Tibial artery (tissue), 4 donors: Measurements from ENCODE around the gene ADARB2.
A peak's percentile ranks its signal among the peaks of the same experiment; 100 is the strongest.

Source experiments
- DNase-seq, 2 donors: peaks; one replicate each; pipeline ENCODE4 v3.0.0-alpha.2; 2019
- H3K27ac ChIP-seq, 2 donors: fragments of 200-600 bp; sonication (generic) in 1 of 2; 1 replicate in 1 of 2; 2 replicates in 1 of 2; pipeline ENCODE4 v1.5.1; 2018 to 2019; ENCODE audit warnings: mild to moderate bottlenecking in 1 of 2
- H3K27me3 ChIP-seq, 2 donors: fragments of 200-600 bp; sonication (generic) in 1 of 2; one replicate each; pipeline versions ENCODE4 v1.5.1 to v1.6.0; 2016 to 2019
- H3K36me3 ChIP-seq, 3 donors: fragments of 200-600 bp; sonication (generic) in 2 of 3; one replicate each; pipeline ENCODE4 v1.5.1; 2016 to 2019; ENCODE audit warnings: mild to moderate bottlenecking in 2 of 3
- H3K4me1 ChIP-seq, 4 donors: fragments of 200-600 bp; sonication (generic) in 2 of 4; 1 replicate in 3 of 4; 2 replicates in 1 of 4; pipeline ENCODE4 v1.5.1; 2016 to 2019
- H3K4me3 ChIP-seq, 2 donors: fragments of 200-600 bp; sonication (generic) in 1 of 2; 1 replicate in 1 of 2; 2 replicates in 1 of 2; pipeline ENCODE4 v1.5.1; 2018 to 2019; ENCODE audit warnings: mild to moderate bottlenecking in 2 of 2
- H3K9me3 ChIP-seq, 3 donors: fragments of 200-600 bp; sonication (generic) in 1 of 3; one replicate each; pipeline ENCODE4 v1.5.1; 2016 to 2019
- intact Hi-C: fragments of 100-400 bp; cut with DNase I; formaldehyde crosslinking; loops from one replicate; pipeline ENCODE4 v1.15.0; 2023; ENCODE audit warnings: low total_unique reads
- TF ChIP-seq, protein P1 (sequence below), 2 experiments: fragments of 200-600 bp in 1 of 2; fragments of 450-650 bp in 1 of 2; IDR thresholded peaks; one replicate each; pipeline ENCODE4 v1.5.1; 2017 to 2019; ENCODE audit warnings: antibody characterized with exemption in 2 of 2, mild to moderate bottlenecking in 1 of 2, moderate library complexity in 1 of 2

The ADARB2 gene

DNA sequence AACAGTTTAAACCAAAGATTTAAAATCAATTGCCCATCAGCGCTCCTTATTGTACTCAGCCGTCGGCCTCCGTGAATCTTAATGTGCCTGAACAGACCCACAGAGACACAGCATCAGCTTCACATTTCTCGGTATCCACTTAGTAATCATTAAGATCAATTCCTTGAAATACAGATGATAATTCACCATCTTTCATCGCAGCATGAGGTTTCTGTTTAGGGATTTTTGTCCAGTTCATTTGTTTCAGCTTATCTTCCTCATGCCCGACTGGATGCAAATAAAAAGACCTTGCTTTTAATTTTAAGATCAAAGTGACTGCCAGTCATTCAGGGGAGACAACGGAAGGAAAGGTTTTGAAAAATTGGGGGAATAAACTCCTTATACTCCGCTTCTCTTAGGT lies 473.3 kb downstream of the ADARB2 start:
- H3K9me3 ChIP-seq: no peaks in the 10 kb centered on the region
- TF ChIP-seq, protein P1, sequence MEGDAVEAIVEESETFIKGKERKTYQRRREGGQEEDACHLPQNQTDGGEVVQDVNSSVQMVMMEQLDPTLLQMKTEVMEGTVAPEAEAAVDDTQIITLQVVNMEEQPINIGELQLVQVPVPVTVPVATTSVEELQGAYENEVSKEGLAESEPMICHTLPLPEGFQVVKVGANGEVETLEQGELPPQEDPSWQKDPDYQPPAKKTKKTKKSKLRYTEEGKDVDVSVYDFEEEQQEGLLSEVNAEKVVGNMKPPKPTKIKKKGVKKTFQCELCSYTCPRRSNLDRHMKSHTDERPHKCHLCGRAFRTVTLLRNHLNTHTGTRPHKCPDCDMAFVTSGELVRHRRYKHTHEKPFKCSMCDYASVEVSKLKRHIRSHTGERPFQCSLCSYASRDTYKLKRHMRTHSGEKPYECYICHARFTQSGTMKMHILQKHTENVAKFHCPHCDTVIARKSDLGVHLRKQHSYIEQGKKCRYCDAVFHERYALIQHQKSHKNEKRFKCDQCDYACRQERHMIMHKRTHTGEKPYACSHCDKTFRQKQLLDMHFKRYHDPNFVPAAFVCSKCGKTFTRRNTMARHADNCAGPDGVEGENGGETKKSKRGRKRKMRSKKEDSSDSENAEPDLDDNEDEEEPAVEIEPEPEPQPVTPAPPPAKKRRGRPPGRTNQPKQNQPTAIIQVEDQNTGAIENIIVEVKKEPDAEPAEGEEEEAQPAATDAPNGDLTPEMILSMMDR (IDR thresholded peaks at IDR 0.05): no peak
- H3K4me1 ChIP-seq: no peaks in the 10 kb centered on the region
- H3K27ac ChIP-seq: no peak overlapping the region
- intact Hi-C loops: no loop called here
- no peak overlapping the region for H3K4me3 ChIP-seq
- no peaks in the 10 kb centered on the region for H3K36me3 ChIP-seq
- no peak for DNase-seq
- H3K27me3 ChIP-seq: no peaks in the 10 kb centered on the region

DNA sequence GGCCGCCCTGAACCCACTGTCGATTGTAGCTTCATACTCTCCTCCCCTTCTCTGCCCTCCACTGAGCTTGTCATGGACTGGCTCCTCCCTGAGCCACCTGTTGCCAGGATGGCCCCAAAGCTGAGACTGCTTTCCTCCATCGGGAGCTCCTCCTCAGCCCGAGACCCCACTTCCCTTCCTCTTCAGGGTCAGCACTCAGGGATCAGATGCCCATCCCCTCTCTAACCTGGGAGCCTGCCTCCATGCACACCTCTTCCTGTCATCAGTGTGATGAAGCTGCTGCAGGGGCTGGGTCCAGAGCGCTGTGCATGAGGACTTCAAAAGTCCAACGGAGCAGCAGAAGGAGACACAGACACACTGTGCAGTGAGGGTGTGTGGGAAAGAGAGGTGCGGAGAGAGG lies 480.1 kb downstream of the ADARB2 start:
- H3K4me1 ChIP-seq: no peaks in the 10 kb centered on the region
- peak in 1 of 2 donors; percentile 50 for DNase-seq
- H3K9me3 ChIP-seq: no peaks in the 10 kb centered on the region
- no peak overlapping the region for H3K4me3 ChIP-seq
- TF ChIP-seq, protein P1 (IDR thresholded peaks at IDR 0.05): no peak
- no peaks in the 10 kb centered on the region for H3K36me3 ChIP-seq
- intact Hi-C loops: no loop called here
- H3K27me3 ChIP-seq: peaks cover 0 to 18% of the 10 kb centered on the region in 2 donors
- H3K27ac ChIP-seq: no peak overlapping the region

DNA sequence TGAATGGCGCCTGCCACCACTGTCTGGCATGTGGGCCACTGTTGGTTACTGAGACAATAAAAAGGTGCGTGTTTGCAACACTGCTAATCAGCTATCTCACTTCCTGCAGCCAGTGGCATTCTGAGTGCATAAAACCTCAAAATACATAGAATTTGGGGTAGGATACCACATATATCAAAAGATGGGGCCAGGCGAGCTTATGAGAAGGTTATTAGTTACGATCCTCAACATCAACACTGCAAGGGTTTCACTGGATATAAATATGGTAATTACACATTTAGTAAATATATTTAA lies 480.9 kb downstream of the ADARB2 start:
- H3K4me3 ChIP-seq: no peak overlapping the region
- no peak overlapping the region for H3K27ac ChIP-seq
- no peaks in the 10 kb centered on the region for H3K36me3 ChIP-seq
- peaks cover 0 to 18% of the 10 kb centered on the region in 2 donors for H3K27me3 ChIP-seq
- H3K4me1 ChIP-seq: no peaks in the 10 kb centered on the region
- H3K9me3 ChIP-seq: no peaks in the 10 kb centered on the region
- intact Hi-C loops: no loop called here
- no peak for DNase-seq
- TF ChIP-seq, protein P1 (IDR thresholded peaks at IDR 0.05): no peak

DNA sequence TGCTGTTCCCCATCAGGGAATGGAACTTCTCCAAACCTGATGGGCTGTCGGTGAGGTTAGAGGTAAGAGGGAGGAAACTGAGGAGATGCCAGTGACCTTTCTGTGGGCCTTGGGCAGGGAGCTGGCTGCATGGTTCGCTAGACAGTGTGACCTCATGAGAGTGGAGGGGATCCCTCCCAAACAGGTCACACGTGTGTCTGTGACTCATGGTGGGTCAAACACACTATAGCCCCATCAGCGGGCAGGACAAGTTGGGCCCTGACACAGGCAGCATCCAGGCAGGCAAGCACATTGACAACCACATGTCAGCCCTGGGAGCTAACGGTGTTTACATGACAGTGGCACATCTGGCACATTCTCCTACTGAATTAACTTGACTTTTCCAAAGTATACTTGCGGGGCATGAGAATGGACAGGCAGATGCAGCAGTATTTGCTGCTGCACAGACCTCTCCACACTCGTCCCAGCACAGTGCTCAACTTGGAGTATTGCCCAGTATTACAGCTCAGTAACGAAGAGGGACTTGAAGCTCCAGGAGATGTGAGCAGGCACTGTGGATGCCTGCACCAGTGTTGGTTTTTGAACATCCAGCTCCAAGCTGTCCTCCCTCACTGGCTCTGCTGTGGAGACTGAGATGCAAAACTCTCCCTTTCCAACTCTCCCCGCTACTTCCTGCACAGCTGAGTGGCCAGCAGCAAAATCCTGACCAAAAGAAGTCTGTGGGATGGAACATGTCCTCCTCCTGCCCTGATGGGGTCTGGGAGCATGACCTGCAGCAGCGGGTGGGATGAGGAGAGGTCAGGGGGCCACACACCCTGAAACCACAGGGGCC lies 481.5 kb downstream of the ADARB2 start:
- no peak for DNase-seq
- Histone ChIP-seq H3K9me3 (no peaks in the 10 kb centered on the region), H3K27me3 (peaks cover 0 to 18% of the 10 kb centered on the region in 2 donors), H3K4me1 (no peaks in the 10 kb centered on the region), H3K4me3 (no peak overlapping the region), H3K27ac (no peak overlapping the region), H3K36me3 (no peaks in the 10 kb centered on the region)
- TF ChIP-seq, protein P1 (IDR thresholded peaks at IDR 0.05): no peak
- intact Hi-C loops: no loop called here

DNA sequence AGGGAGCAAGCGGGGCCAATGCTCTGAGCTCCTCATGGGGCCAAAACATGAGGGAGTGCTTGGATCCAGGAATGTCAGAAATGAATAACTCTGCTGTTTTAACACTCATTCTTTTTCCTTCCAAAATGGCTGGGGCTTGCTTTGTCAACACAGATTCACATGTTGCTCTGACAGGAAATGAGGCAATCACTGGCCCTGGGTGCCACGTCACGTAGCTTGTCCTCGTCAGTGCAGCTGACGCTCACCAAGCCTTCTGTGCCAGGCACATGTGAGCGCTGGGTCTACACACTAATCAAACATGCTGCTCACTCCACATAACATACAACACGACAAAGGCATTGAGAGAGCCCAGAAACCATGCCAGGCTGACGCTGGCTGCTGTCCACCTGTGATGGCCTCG lies 482.2 kb downstream of the ADARB2 start:
- H3K27ac ChIP-seq: no peak overlapping the region
- H3K4me1 ChIP-seq: no peaks in the 10 kb centered on the region
- H3K9me3 ChIP-seq: no peaks in the 10 kb centered on the region
- intact Hi-C loops: no loop called here
- no peak overlapping the region for H3K4me3 ChIP-seq
- H3K36me3 ChIP-seq: no peaks in the 10 kb centered on the region
- peaks cover 0 to 18% of the 10 kb centered on the region in 2 donors for H3K27me3 ChIP-seq
- TF ChIP-seq, protein P1 (IDR thresholded peaks at IDR 0.05): no peak
- no peak for DNase-seq
